GM12878 (cell line): ENCODE results near the gene EXOC3L4.
"Not testable (repeated sequence)": the region's sequence is repeated elsewhere in the genome, so short reads cannot be mapped to it uniquely, and the experiment has no call there.

Experiments used
- BHLHE40 ChIP-seq, 2 experiments: fragments of 450-650 bp in 1 of 2; IDR thresholded peaks; 2 replicates each; pipeline ENCODE4 v1.6.1; 2011 to 2017; ENCODE audit warnings: low read depth in 2 of 2, borderline replicate concordance in 1 of 2, improper control_type of control experiment in 1 of 2, low read length in 1 of 2, mild to moderate bottlenecking in 1 of 2
- CEBPB ChIP-seq, 2 experiments: fragments of 150-350 bp in 1 of 2; IDR thresholded peaks; 2 replicates each; pipeline ENCODE4 v1.6.1; 2012 to 2014; ENCODE audit warnings: low read depth in 2 of 2, low read length in 2 of 2, borderline replicate concordance in 1 of 2, inconsistent platforms in 1 of 2
- EP300 ChIP-seq, 2 experiments: fragments of 150-350 bp in 1 of 2; IDR thresholded peaks; 2 replicates each; pipeline ENCODE4 v1.6.1; 2011 to 2012; ENCODE audit warnings: low read depth in 2 of 2, low read length in 2 of 2, borderline replicate concordance in 1 of 2, improper control_type of control experiment in 1 of 2, inconsistent platforms in 1 of 2; ENCODE audit not compliant: control insufficient read depth in 1 of 2
- EZH2 ChIP-seq: IDR thresholded peaks from 2 replicates; pipeline ENCODE4 v1.6.1; 2012; ENCODE audit warnings: low read depth, mild to moderate bottlenecking, control low read depth, inconsistent platforms, low read length, borderline replicate concordance; ENCODE audit not compliant: control insufficient read depth
- FOXM1 ChIP-seq: IDR thresholded peaks from 2 replicates; pipeline ENCODE4 v1.6.1; 2012; ENCODE audit warnings: low read depth, mild to moderate bottlenecking, inconsistent platforms, low read length, moderate library complexity
- POLR2A ChIP-seq: IDR thresholded peaks from 2 replicates; pipeline ENCODE4 v1.6.1; 2011; ENCODE audit warnings: low read depth, mild to moderate bottlenecking, low read length
- POLR2AphosphoS5 ChIP-seq: IDR thresholded peaks from 2 replicates; pipeline ENCODE4 v1.6.1; 2011; ENCODE audit warnings: mild to moderate bottlenecking, low read length, inconsistent platforms
- TAF1 ChIP-seq: IDR thresholded peaks from 2 replicates; pipeline ENCODE4 v1.6.1; 2011; ENCODE audit warnings: mild to moderate bottlenecking, low read depth, low read length, borderline replicate concordance
- TF ChIP-seq, protein P1 (sequence below): IDR thresholded peaks from 2 replicates; pipeline ENCODE4 v1.6.1; 2011; ENCODE audit warnings: low read depth, low read length, improper control_type of control experiment, borderline replicate concordance
- TF ChIP-seq, protein P2 (sequence below), 3 experiments: IDR thresholded peaks in 2 of 3; conservative IDR thresholded peaks in 1 of 3; 2 replicates each; pipeline ENCODE4 v1.5.1; 2011; ENCODE audit warnings: low read depth in 3 of 3, low read length in 3 of 3, mild to moderate bottlenecking in 3 of 3, control low read depth in 2 of 3, moderate library complexity in 2 of 3, inconsistent platforms in 1 of 3, mixed read lengths in 1 of 3; ENCODE audit not compliant: control insufficient read depth in 2 of 3, insufficient read depth in 1 of 3; ENCODE audit errors: extremely low read depth in 1 of 3
- TF ChIP-seq, protein P3 (sequence below): IDR thresholded peaks from 2 replicates; pipeline ENCODE4 v1.6.1; 2011; ENCODE audit warnings: borderline replicate concordance, low read depth, mild to moderate bottlenecking, moderate library complexity, mixed read lengths, low read length; ENCODE audit not compliant: insufficient read depth; ENCODE audit errors: extremely low read length
- TF ChIP-seq, protein P4 (sequence below): fragments of 450-650 bp; IDR thresholded peaks from 2 replicates; pipeline ENCODE4 v1.6.1; 2017; ENCODE audit warnings: mild to moderate bottlenecking, low read depth, inconsistent platforms; ENCODE audit not compliant: poor library complexity, severe bottlenecking

DNA sequence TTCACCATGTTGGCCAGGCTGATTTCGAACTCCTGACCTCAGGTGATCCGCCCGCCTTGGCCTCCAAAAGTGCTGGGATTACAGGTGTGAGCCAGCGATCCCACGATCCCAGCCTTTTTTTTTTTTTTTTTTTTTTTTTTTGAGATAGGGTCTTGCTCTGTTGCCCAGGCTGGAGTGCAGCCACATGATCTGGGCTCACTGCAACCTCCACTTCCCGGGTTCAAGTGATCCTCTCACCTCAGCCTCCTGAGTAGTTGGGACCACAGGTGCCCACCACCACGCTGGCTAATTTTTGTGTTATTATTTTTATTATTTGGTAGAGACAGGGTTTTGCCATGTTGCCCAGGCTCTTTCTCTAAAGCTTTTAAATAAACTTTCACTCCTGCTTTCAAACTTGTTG, 23.0 kb downstream of the EXOC3L4 start:
- not testable (repeated sequence) for TF ChIP-seq BHLHE40 (IDR thresholded peaks at IDR 0.05; ENCODE audit: borderline replicate concordance in 1 of 2, low read depth in 2 of 2, low read length in 1 of 2); FOXM1; EP300 (IDR thresholded peaks at IDR 0.05; ENCODE audit: borderline replicate concordance in 1 of 2, control insufficient read depth in 1 of 2, low read depth in 2 of 2, low read length in 2 of 2); TAF1; POLR2A; POLR2AphosphoS5; EZH2; CEBPB (IDR thresholded peaks at IDR 0.05; ENCODE audit: borderline replicate concordance in 1 of 2, low read depth in 2 of 2, low read length in 2 of 2)
- TF ChIP-seq, protein P1, sequence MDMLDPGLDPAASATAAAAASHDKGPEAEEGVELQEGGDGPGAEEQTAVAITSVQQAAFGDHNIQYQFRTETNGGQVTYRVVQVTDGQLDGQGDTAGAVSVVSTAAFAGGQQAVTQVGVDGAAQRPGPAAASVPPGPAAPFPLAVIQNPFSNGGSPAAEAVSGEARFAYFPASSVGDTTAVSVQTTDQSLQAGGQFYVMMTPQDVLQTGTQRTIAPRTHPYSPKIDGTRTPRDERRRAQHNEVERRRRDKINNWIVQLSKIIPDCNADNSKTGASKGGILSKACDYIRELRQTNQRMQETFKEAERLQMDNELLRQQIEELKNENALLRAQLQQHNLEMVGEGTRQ: not testable (repeated sequence)
- TF ChIP-seq, protein P2, sequence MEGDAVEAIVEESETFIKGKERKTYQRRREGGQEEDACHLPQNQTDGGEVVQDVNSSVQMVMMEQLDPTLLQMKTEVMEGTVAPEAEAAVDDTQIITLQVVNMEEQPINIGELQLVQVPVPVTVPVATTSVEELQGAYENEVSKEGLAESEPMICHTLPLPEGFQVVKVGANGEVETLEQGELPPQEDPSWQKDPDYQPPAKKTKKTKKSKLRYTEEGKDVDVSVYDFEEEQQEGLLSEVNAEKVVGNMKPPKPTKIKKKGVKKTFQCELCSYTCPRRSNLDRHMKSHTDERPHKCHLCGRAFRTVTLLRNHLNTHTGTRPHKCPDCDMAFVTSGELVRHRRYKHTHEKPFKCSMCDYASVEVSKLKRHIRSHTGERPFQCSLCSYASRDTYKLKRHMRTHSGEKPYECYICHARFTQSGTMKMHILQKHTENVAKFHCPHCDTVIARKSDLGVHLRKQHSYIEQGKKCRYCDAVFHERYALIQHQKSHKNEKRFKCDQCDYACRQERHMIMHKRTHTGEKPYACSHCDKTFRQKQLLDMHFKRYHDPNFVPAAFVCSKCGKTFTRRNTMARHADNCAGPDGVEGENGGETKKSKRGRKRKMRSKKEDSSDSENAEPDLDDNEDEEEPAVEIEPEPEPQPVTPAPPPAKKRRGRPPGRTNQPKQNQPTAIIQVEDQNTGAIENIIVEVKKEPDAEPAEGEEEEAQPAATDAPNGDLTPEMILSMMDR (IDR thresholded peaks at IDR 0.05 in 2 of 3, conservative IDR thresholded peaks at IDR 0.05 in 1 of 3; ENCODE audit: control insufficient read depth in 2 of 3, extremely low read depth in 1 of 3, insufficient read depth in 1 of 3, low read depth in 3 of 3, low read length in 3 of 3): not testable (repeated sequence)
- TF ChIP-seq, protein P3, sequence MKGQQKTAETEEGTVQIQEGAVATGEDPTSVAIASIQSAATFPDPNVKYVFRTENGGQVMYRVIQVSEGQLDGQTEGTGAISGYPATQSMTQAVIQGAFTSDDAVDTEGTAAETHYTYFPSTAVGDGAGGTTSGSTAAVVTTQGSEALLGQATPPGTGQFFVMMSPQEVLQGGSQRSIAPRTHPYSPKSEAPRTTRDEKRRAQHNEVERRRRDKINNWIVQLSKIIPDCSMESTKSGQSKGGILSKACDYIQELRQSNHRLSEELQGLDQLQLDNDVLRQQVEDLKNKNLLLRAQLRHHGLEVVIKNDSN: not testable (repeated sequence)
- TF ChIP-seq, protein P4, sequence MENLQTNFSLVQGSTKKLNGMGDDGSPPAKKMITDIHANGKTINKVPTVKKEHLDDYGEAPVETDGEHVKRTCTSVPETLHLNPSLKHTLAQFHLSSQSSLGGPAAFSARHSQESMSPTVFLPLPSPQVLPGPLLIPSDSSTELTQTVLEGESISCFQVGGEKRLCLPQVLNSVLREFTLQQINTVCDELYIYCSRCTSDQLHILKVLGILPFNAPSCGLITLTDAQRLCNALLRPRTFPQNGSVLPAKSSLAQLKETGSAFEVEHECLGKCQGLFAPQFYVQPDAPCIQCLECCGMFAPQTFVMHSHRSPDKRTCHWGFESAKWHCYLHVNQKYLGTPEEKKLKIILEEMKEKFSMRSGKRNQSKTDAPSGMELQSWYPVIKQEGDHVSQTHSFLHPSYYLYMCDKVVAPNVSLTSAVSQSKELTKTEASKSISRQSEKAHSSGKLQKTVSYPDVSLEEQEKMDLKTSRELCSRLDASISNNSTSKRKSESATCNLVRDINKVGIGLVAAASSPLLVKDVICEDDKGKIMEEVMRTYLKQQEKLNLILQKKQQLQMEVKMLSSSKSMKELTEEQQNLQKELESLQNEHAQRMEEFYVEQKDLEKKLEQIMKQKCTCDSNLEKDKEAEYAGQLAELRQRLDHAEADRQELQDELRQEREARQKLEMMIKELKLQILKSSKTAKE: not testable (repeated sequence)
